HG03469 (cell line): Measurements from ENCODE around the gene DKK2.
"Not testable (repeated sequence)": the region's sequence is repeated elsewhere in the genome, so short reads cannot be mapped to it uniquely, and the experiment has no call there.

Experiments used
- ATAC-seq: cut with Tn5 transposase; IDR thresholded peaks from one replicate; pipeline ENCODE4 v1.9.1; 2021; ENCODE audit warnings: mild to moderate bottlenecking, moderate library complexity, moderate number of reproducible peaks; ENCODE audit not compliant: unreplicated experiment

The DKK2 gene

GRCh38 chr4:106914223-106914622 is 121.9 kb downstream of the DKK2 start:
- ATAC-seq: no peak

GRCh38 chr4:106909486-106910188 is 126.5 kb downstream of the DKK2 start:
- ATAC-seq: no peak

- not testable (repeated sequence) for ATAC-seq
Observed at GRCh38 chr4:106908049-106908448, 128.1 kb downstream of the DKK2 start.

GRCh38 chr4:106907216-106907615 is 128.9 kb downstream of the DKK2 start:
- ATAC-seq: no peak

- ATAC-seq: no peak
Observed at GRCh38 chr4:106906728-106907127, 129.4 kb downstream of the DKK2 start.

GRCh38 chr4:106898621-106899230 is 137.4 kb downstream of the DKK2 start:
- peak; percentile 84 for ATAC-seq

DNA sequence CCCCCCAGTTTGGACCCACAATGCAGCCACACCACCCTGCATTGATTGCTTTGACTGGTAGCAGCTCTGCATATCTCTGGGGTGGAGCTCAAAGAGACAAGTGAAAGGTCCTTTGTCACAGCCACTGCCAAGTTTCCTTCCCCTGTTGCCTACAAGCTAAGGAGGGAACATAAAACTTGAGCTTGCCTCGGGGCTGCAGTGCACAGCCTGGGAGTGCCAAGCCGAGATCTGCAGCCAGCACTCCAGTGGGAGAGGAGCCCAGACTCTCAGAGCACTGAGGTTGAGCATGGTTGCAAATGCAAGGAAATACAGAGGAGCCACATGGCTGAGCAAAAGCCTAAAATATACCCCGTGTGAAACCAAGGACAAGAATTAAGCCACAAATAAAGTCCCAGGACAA is 142.2 kb downstream of the DKK2 start:
- no peak for ATAC-seq

GRCh38 chr4:106893395-106893881 is 142.7 kb downstream of the DKK2 start:
- no peak for ATAC-seq

DNA sequence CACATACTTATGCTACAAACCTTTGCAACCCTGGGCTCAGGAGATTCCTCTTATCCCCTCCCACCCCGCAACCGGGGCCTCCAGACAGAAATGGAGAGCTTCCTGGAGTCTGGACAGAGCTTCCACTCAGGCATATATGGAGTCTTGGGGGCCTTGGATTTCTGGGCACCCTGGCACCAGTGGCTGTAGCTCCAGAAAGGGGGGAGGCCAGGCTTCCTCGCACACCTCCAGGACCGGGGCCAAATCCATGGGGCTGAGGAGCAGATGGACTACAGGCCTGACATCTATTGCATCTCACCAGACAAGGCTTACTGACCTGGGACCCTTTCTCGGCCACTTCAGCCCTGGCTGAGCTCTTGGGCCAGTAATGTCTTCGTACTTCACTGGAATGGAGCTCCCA is 143.3 kb downstream of the DKK2 start:
- no peak for ATAC-seq

DNA sequence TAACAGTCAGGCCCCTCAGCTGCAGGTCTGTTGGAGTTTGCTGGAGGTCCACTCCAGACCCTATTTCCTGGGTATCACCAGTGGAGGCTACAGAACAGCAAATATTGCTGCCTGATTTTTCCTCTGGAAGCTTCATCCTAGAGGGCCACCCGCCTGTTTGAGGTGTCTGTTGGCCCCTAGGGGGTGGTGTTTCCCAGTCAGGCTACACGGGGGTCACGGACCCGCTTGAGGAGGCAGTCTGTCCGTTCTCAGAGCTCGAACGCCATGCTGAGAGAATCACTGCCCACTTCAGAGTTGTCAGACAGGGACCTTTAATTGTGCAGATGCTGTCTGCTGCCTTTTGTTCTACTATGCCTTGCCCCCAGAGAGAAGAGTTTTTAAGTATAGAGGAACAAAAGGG is 160.8 kb downstream of the DKK2 start:
- ATAC-seq: no peak
